ENCODE data around the gene ACTL10.

DNA sequence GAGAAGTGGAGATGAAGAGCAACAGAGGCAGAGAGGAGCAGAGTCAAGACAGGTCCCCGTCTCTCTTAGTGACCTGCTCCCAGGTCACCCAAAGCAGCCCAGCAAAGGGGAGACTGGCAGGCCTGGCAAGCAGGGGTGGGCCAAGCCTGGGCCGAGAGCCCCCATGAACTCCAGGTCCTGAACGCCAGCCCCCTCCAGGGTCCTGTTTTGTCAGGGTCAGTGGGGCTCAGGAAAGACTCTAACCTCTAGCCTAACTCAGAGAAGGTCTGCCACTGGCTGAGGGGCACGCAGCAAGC is 6.3 kb downstream of the ACTL10 start:
- TF ChIP-seq NFYB (CRISPR knock-in tag; conservative IDR thresholded peaks at IDR 0.05; ENCODE audit: low read depth) (no peak), JUN (CRISPR knock-in tag; IDR thresholded peaks at IDR 0.05) (no peak), MYBL2 (CRISPR knock-in tag; IDR thresholded peaks at IDR 0.05) (no peak), CBFB (CRISPR knock-in tag; IDR thresholded peaks at IDR 0.05; ENCODE audit: low read depth) (no peak), ZNF263 (CRISPR knock-in tag; IDR thresholded peaks at IDR 0.05; ENCODE audit: low read depth) (no peak), OVOL2 (CRISPR knock-in tag; IDR thresholded peaks at IDR 0.05; ENCODE audit: borderline replicate concordance) (no peak)
- TF ChIP-seq, protein P1, sequence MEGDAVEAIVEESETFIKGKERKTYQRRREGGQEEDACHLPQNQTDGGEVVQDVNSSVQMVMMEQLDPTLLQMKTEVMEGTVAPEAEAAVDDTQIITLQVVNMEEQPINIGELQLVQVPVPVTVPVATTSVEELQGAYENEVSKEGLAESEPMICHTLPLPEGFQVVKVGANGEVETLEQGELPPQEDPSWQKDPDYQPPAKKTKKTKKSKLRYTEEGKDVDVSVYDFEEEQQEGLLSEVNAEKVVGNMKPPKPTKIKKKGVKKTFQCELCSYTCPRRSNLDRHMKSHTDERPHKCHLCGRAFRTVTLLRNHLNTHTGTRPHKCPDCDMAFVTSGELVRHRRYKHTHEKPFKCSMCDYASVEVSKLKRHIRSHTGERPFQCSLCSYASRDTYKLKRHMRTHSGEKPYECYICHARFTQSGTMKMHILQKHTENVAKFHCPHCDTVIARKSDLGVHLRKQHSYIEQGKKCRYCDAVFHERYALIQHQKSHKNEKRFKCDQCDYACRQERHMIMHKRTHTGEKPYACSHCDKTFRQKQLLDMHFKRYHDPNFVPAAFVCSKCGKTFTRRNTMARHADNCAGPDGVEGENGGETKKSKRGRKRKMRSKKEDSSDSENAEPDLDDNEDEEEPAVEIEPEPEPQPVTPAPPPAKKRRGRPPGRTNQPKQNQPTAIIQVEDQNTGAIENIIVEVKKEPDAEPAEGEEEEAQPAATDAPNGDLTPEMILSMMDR (IDR thresholded peaks at IDR 0.05): no peak
- TF ChIP-seq, protein P2, sequence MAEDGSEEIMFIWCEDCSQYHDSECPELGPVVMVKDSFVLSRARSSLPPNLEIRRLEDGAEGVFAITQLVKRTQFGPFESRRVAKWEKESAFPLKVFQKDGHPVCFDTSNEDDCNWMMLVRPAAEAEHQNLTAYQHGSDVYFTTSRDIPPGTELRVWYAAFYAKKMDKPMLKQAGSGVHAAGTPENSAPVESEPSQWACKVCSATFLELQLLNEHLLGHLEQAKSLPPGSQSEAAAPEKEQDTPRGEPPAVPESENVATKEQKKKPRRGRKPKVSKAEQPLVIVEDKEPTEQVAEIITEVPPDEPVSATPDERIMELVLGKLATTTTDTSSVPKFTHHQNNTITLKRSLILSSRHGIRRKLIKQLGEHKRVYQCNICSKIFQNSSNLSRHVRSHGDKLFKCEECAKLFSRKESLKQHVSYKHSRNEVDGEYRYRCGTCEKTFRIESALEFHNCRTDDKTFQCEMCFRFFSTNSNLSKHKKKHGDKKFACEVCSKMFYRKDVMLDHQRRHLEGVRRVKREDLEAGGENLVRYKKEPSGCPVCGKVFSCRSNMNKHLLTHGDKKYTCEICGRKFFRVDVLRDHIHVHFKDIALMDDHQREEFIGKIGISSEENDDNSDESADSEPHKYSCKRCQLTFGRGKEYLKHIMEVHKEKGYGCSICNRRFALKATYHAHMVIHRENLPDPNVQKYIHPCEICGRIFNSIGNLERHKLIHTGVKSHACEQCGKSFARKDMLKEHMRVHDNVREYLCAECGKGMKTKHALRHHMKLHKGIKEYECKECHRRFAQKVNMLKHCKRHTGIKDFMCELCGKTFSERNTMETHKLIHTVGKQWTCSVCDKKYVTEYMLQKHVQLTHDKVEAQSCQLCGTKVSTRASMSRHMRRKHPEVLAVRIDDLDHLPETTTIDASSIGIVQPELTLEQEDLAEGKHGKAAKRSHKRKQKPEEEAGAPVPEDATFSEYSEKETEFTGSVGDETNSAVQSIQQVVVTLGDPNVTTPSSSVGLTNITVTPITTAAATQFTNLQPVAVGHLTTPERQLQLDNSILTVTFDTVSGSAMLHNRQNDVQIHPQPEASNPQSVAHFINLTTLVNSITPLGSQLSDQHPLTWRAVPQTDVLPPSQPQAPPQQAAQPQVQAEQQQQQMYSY (CRISPR knock-in tag; IDR thresholded peaks at IDR 0.05): no peak
- TF ChIP-seq, protein P3, sequence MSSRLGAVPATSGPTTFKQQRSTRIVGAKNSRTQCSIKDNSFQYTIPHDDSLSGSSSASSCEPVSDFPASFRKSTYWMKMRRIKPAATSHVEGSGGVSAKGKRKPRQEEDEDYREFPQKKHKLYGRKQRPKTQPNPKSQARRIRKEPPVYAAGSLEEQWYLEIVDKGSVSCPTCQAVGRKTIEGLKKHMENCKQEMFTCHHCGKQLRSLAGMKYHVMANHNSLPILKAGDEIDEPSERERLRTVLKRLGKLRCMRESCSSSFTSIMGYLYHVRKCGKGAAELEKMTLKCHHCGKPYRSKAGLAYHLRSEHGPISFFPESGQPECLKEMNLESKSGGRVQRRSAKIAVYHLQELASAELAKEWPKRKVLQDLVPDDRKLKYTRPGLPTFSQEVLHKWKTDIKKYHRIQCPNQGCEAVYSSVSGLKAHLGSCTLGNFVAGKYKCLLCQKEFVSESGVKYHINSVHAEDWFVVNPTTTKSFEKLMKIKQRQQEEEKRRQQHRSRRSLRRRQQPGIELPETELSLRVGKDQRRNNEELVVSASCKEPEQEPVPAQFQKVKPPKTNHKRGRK (CRISPR knock-in tag; IDR thresholded peaks at IDR 0.05; ENCODE audit: borderline replicate concordance): no peak
- TF ChIP-seq, protein P4, sequence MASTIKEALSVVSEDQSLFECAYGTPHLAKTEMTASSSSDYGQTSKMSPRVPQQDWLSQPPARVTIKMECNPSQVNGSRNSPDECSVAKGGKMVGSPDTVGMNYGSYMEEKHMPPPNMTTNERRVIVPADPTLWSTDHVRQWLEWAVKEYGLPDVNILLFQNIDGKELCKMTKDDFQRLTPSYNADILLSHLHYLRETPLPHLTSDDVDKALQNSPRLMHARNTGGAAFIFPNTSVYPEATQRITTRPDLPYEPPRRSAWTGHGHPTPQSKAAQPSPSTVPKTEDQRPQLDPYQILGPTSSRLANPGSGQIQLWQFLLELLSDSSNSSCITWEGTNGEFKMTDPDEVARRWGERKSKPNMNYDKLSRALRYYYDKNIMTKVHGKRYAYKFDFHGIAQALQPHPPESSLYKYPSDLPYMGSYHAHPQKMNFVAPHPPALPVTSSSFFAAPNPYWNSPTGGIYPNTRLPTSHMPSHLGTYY (CRISPR knock-in tag; IDR thresholded peaks at IDR 0.05): no peak
- TF ChIP-seq, protein P5, sequence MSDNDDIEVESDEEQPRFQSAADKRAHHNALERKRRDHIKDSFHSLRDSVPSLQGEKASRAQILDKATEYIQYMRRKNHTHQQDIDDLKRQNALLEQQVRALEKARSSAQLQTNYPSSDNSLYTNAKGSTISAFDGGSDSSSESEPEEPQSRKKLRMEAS (CRISPR knock-in tag; IDR thresholded peaks at IDR 0.05): no peak

Measured in WTC11 (cell line).